Glutamatergic neuron (in vitro differentiated cells): Measurements from ENCODE around the gene LSS. TPM values are rescaled to one million over a fixed set of nuclear protein-coding genes. Genes with fewer than 3 reads are reported as not detected.
A peak's percentile ranks its signal among the peaks of the same experiment; 100 is the strongest.
"Not testable (repeated sequence)": the region's sequence is repeated elsewhere in the genome, so short reads cannot be mapped to it uniquely, and the experiment has no call there.

ENCODE experiments used
- DNase-seq: peaks from one replicate; pipeline ENCODE4 v3.0.0; 2022
- H3K27ac Mint-ChIP-seq: one replicate; pipeline ENCODE4 v1.8.0; 2020; ENCODE audit warnings: mild to moderate bottlenecking, mixed read lengths, inconsistent platforms; ENCODE audit not compliant: unreplicated experiment
- H3K27me3 Mint-ChIP-seq: one replicate; pipeline ENCODE4 v1.8.0; 2020; ENCODE audit warnings: mild to moderate bottlenecking, moderate library complexity, mixed read lengths, inconsistent platforms; ENCODE audit not compliant: unreplicated experiment
- H3K36me3 Mint-ChIP-seq: one replicate; pipeline ENCODE4 v1.8.0; 2020; ENCODE audit warnings: mild to moderate bottlenecking, mixed read lengths, inconsistent platforms; ENCODE audit not compliant: unreplicated experiment
- H3K4me1 Mint-ChIP-seq: one replicate; pipeline ENCODE4 v1.8.0; 2020; ENCODE audit warnings: mild to moderate bottlenecking, low read depth, mixed read lengths, inconsistent platforms; ENCODE audit not compliant: unreplicated experiment
- H3K4me3 Mint-ChIP-seq: one replicate; pipeline ENCODE4 v1.8.0; 2020; ENCODE audit warnings: mild to moderate bottlenecking, mixed read lengths, inconsistent platforms; ENCODE audit not compliant: unreplicated experiment
- H3K9me3 Mint-ChIP-seq: one replicate; pipeline ENCODE4 v1.8.0; 2020; ENCODE audit warnings: mild to moderate bottlenecking, moderate library complexity, mixed read lengths, inconsistent platforms; ENCODE audit not compliant: unreplicated experiment
- CTCF ChIP-seq: fragments of 200-600 bp; sonication (generic); IDR thresholded peaks from one replicate; pipeline ENCODE4 v1.5.0; 2021; ENCODE audit not compliant: partially characterized antibody, unreplicated experiment
- total RNA-seq: library from RNA; stranded (reverse); fragmentation: NEBNext Ultra II Directional; extraction: Animal tissue kit (Norgen Biotek cat#: 25700); gene quantifications from one replicate; pipeline ENCODE4 v1.2.1, GENCODE V29; 2021; ENCODE audit not compliant: unreplicated experiment

LSS gene
- total RNA-seq, 1 donor from 2014 or later = 390 TPM

- peaks cover 8% of the 10 kb centered on the region for H3K27me3 Mint-ChIP-seq
- H3K27ac Mint-ChIP-seq = no peak overlapping the region
- H3K9me3 Mint-ChIP-seq = peaks cover 15% of the 10 kb centered on the region
- H3K4me3 Mint-ChIP-seq = no peak overlapping the region
- peak; percentile 23 for DNase-seq
- H3K36me3 Mint-ChIP-seq = peaks cover 7% of the 10 kb centered on the region
- no peak for TF ChIP-seq CTCF
- H3K4me1 Mint-ChIP-seq = peaks cover 12% of the 10 kb centered on the region
Observed at GRCh38 chr21:46205166-46205565, 23.4 kb downstream of the LSS start.

- TF ChIP-seq CTCF = no peak
- H3K36me3 Mint-ChIP-seq = peaks cover 22% of the 10 kb centered on the region
- H3K27me3 Mint-ChIP-seq = peaks cover 5% of the 10 kb centered on the region
- peaks cover 15% of the 10 kb centered on the region for H3K9me3 Mint-ChIP-seq
- no peak overlapping the region for H3K4me3 Mint-ChIP-seq
- no peak overlapping the region for H3K27ac Mint-ChIP-seq
- DNase-seq = no peak
- H3K4me1 Mint-ChIP-seq = peaks cover 20% of the 10 kb centered on the region
Observed at GRCh38 chr21:46203203-46203600, 25.4 kb downstream of the LSS start.

GRCh38 chr21:46202592-46203202 is 25.9 kb downstream of the LSS start:
- Mint-ChIP-seq H3K27ac (no peak overlapping the region), H3K27me3 (peaks cover 2% of the 10 kb centered on the region), H3K4me3 (no peak overlapping the region), H3K9me3 (peaks cover 13% of the 10 kb centered on the region), H3K36me3 (peaks cover 22% of the 10 kb centered on the region), H3K4me1 (peaks cover 19% of the 10 kb centered on the region)
- TF ChIP-seq CTCF = no peak
- DNase-seq = no peak

GRCh38 chr21:46200877-46201803 is 27.4 kb downstream of the LSS start:
- H3K4me1 Mint-ChIP-seq = peaks cover 22% of the 10 kb centered on the region
- H3K36me3 Mint-ChIP-seq = peaks cover 22% of the 10 kb centered on the region
- H3K27ac Mint-ChIP-seq, H3K4me3 Mint-ChIP-seq, DNase-seq, H3K27me3 Mint-ChIP-seq: not testable (repeated sequence)
- peaks cover 11% of the 10 kb centered on the region for H3K9me3 Mint-ChIP-seq

GRCh38 chr21:46199436-46200373 is 28.9 kb downstream of the LSS start:
- peaks cover 22% of the 10 kb centered on the region for H3K36me3 Mint-ChIP-seq

More at GRCh38 chr21:46199436-46200373, 28.9 kb downstream of the LSS start:
- H3K4me3 Mint-ChIP-seq = no peak overlapping the region
- peak overlapping the region; percentile 15 for H3K27ac Mint-ChIP-seq
- no peak for TF ChIP-seq CTCF
- DNase-seq = no peak
- H3K9me3 Mint-ChIP-seq = peaks cover 7% of the 10 kb centered on the region
- H3K4me1 Mint-ChIP-seq = peaks cover 15% of the 10 kb centered on the region
- H3K27me3 Mint-ChIP-seq = peaks cover 8% of the 10 kb centered on the region
